ENCODE results near the gene KLLN.
"Not testable (repeated sequence)": the region's sequence is repeated elsewhere in the genome, so short reads cannot be mapped to it uniquely, and the experiment has no call there.

KLLN gene

GRCh38 chr10:87863053-87863943 is at the start of gene KLLN, which contains the start of gene PTEN:
KLLN (minus strand) TSS chr10:87863533; CDS start chr10:87862487, 1,046 bp downstream.
PTEN (plus strand) TSS chr10:87863625; CDS start chr10:87864470, 845 bp downstream.
- peak; percentile 77 for DNase-seq (ENCODE audit: low spot score)

GRCh38 chr10:87903396-87903795 is 40.1 kb upstream of the KLLN start:
- DNase-seq (ENCODE audit: low spot score), result not testable (repeated sequence)

- not testable (repeated sequence) for DNase-seq (ENCODE audit: low spot score)
Measured at GRCh38 chr10:87897957-87898356, 34.6 kb upstream of the KLLN start.

- no peak for DNase-seq (ENCODE audit: low spot score)
Measured at GRCh38 chr10:87896216-87896615, 32.9 kb upstream of the KLLN start.

GRCh38 chr10:87895430-87895829 is 32.1 kb upstream of the KLLN start:
- DNase-seq (ENCODE audit: low spot score), result no peak

- DNase-seq (ENCODE audit: low spot score), result no peak
Measured at GRCh38 chr10:87887548-87888289, 24.4 kb upstream of the KLLN start.

- DNase-seq (ENCODE audit: low spot score), result no peak
Measured at GRCh38 chr10:87887146-87887545, 23.8 kb upstream of the KLLN start.

- no peak for DNase-seq (ENCODE audit: low spot score)
Measured at GRCh38 chr10:87886635-87887034, 23.3 kb upstream of the KLLN start.

GRCh38 chr10:87882555-87883294 is 19.4 kb upstream of the KLLN start:
- DNase-seq (ENCODE audit: low spot score), result no peak

- not testable (repeated sequence) for DNase-seq (ENCODE audit: low spot score)
Measured at GRCh38 chr10:87881373-87882059, 18.2 kb upstream of the KLLN start.

GRCh38 chr10:87880336-87880735 is 17.0 kb upstream of the KLLN start:
- DNase-seq (ENCODE audit: low spot score), result no peak

- no peak for DNase-seq (ENCODE audit: low spot score)
Measured at GRCh38 chr10:87878664-87879459, 15.5 kb upstream of the KLLN start.

- no peak for DNase-seq (ENCODE audit: low spot score)
Measured at GRCh38 chr10:87875929-87876571, 12.7 kb upstream of the KLLN start.

GRCh38 chr10:87873656-87874055 is 10.3 kb upstream of the KLLN start:
- no peak for DNase-seq (ENCODE audit: low spot score)

GRCh38 chr10:87872828-87873227 is 9.5 kb upstream of the KLLN start:
- DNase-seq (ENCODE audit: low spot score), result no peak

- no peak for DNase-seq (ENCODE audit: low spot score)
Measured at GRCh38 chr10:87869773-87870551, 6.6 kb upstream of the KLLN start.

GRCh38 chr10:87869139-87869538 is 5.8 kb upstream of the KLLN start:
- DNase-seq (ENCODE audit: low spot score), result not testable (repeated sequence)

- DNase-seq (ENCODE audit: low spot score), result no peak
Measured at GRCh38 chr10:87868277-87868676, 4.9 kb upstream of the KLLN start.

- DNase-seq (ENCODE audit: low spot score), result no peak
Measured at GRCh38 chr10:87867453-87867852, 4.1 kb upstream of the KLLN start.
